DOHH2 (cell line): ENCODE data around the gene MYDGF.

ENCODE experiments used
- EZH2phosphoT487 ChIP-seq: fragments of 200-600 bp; sonication (generic); IDR thresholded peaks from 2 replicates; pipeline ENCODE4 v1.6.1; 2017; ENCODE audit warnings: borderline replicate concordance, mild to moderate bottlenecking, antibody characterized with exemption, low read length, moderate library complexity, mixed read lengths
- TF ChIP-seq, protein P1 (sequence below): fragments of 200-600 bp; sonication (generic); IDR thresholded peaks from one replicate; pipeline ENCODE4 v1.5.1; 2014; ENCODE audit warnings: antibody characterized with exemption, mild to moderate bottlenecking, low read depth, low read length; ENCODE audit not compliant: poor library complexity, severe bottlenecking

GRCh38 chr19:4713384-4713951 is 43.3 kb upstream of the MYDGF start:
- TF ChIP-seq, protein P1, sequence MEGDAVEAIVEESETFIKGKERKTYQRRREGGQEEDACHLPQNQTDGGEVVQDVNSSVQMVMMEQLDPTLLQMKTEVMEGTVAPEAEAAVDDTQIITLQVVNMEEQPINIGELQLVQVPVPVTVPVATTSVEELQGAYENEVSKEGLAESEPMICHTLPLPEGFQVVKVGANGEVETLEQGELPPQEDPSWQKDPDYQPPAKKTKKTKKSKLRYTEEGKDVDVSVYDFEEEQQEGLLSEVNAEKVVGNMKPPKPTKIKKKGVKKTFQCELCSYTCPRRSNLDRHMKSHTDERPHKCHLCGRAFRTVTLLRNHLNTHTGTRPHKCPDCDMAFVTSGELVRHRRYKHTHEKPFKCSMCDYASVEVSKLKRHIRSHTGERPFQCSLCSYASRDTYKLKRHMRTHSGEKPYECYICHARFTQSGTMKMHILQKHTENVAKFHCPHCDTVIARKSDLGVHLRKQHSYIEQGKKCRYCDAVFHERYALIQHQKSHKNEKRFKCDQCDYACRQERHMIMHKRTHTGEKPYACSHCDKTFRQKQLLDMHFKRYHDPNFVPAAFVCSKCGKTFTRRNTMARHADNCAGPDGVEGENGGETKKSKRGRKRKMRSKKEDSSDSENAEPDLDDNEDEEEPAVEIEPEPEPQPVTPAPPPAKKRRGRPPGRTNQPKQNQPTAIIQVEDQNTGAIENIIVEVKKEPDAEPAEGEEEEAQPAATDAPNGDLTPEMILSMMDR, result no peak
- TF ChIP-seq EZH2phosphoT487, result no peak
